CD1c-positive myeloid dendritic cell (primary cell): Measurements from ENCODE around the gene TMEM242.
A peak's percentile ranks its signal among the peaks of the same experiment; 100 is the strongest.
"Not testable (repeated sequence)": the region's sequence is repeated elsewhere in the genome, so short reads cannot be mapped to it uniquely, and the experiment has no call there.

ENCODE experiments used
- DNase-seq: peaks from one replicate; pipeline ENCODE4 v3.0.0-alpha.2; 2016; ENCODE audit errors: extremely low spot score

The TMEM242 gene

GRCh38 chr6:157323966-157324300 lies 614 bp upstream of the TMEM242 start:
- peak; percentile 59 for DNase-seq

- DNase-seq, result peak; percentile 84
Measured at GRCh38 chr6:157322792-157323254, 496 bp downstream of the TMEM242 start.

- peak; percentile 78 for DNase-seq
Measured at GRCh38 chr6:157316871-157317814, 6.2 kb downstream of the TMEM242 start.

- DNase-seq, result peak; percentile 76
Measured at GRCh38 chr6:157314705-157315321, 8.5 kb downstream of the TMEM242 start.

DNA sequence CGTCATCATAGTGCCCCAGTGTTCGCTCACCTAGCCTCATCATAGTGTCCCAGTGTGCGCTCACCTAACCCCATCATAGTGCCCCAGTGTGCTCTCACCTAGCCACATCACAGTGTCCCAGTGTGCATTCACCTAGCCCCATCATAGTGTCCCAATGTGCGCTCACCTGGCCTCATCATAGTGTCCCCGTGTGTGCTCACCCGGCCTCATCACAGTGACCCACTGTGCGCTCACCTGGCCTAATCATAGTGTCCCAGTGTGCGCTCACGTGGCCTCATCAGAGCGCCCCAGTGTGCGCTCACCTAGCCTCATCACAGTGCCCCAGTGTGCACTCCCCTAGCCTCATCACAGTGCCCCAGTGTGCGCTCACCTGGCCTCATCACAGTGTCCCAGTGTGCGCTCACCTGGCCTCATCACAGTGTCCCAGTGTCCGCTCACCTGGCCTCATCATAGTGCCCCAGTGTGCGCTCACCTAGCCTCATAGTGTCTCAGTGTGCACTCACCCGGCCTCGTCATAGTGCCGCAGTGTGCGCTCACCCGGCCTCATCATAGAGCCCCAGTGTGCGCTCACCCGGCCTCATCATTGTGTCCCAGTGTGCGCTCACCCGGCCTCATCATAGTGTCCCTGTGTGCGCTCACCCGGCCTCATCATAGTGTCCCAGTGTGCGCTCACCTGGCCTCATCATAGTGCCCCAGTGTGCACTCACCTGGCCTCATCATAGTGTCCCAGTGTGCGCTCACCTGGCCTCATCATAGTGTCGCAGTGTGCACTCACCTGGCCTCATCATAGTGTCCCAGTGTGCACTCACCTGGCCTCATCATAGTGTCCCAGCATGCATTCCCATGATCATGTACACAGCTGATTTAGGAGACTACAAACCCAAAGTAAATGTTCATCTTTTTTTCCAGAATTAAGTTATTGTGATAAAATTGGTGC lies 9.5 kb downstream of the TMEM242 start:
- no peak for DNase-seq

DNA sequence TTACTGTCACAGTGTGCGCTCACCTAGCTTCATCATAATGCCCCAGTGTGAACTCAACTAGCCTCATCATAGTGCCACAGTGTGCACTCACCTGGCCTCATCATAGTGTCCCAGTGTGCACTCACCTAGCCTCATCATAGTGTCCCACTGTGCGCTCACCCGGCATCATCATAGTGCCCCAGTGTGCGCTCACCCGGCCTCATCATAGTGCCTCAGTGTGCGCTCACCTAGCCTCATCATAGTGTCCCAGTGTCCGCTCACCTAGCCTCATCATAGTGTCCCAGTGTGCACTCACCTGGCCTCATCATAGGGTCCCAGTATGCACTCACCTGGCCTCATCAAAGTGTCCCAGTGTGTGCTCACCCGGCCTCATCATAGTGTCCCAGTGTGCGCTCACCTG lies 10.6 kb downstream of the TMEM242 start:
- no peak for DNase-seq

DNA sequence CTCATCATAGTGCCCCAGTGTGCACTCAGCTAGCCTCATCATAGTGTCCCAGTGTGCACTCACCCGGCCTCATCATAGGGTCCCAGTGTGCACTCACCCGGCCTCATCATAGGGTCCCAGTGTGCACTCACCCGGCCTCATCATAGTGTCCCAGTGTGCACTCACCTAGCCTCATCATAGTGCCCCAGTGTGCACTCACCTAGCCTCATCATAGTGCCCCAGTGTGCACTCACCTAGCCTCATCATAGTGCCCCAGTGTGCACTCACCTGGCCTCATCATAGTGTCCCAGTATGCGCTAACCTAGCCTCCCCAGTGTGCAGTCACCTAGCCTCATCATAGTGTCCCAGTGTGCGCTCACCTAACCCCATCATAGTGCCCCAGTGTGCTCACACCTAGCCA lies 12.6 kb downstream of the TMEM242 start:
- DNase-seq, result not testable (repeated sequence)

GRCh38 chr6:157307661-157308060 lies 15.7 kb downstream of the TMEM242 start:
- no peak for DNase-seq

DNA sequence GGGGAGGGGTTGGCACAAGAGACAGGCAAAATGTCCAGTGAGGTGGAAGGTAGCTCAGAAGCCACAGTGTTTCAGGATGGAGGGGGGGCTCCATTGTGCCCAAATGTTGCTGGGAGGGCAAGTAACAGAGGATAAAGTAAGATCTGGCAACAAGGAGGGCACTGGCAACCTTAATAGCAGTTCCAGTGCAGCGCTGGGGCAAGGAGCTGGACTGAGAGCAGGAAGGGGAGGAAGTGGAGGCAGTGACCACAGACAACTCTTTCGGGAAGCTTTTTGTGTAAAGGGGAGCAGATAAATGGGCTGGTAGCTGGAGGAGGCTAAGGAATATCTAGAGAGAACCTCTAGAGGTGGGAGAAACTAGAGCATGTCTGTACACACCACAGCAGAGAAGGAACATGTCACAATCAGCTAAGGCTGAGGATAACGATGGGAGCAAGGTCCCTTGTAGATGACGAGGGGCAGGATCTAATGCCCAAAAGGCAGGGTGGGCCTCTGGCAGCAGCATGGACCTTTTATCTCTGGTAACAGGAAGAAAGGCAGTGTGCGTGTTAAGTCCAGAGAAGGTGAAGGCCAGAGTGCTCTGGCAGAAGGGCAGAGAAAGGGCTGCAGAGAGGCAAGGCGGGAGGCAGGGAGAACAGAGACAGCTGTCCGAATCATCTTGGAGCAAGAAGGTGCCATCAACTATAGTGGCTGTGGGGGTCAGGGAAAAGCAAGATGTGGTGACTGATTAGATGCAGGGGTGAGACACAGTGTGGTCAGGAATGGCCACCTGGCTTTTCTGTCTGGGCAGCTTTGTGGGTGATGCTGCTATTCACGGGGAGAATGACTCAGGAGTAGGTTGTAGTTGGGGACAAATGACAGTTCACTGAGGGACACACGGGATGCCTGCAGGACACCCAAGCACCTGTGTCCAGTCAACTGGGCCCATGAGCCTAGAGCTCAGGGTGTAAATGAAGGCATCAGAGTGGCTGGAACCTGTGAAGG lies 17.4 kb downstream of the TMEM242 start:
- DNase-seq, result peak; percentile 17

GRCh38 chr6:157304899-157305663 lies 18.2 kb downstream of the TMEM242 start:
- DNase-seq, result peak; percentile 75

DNA sequence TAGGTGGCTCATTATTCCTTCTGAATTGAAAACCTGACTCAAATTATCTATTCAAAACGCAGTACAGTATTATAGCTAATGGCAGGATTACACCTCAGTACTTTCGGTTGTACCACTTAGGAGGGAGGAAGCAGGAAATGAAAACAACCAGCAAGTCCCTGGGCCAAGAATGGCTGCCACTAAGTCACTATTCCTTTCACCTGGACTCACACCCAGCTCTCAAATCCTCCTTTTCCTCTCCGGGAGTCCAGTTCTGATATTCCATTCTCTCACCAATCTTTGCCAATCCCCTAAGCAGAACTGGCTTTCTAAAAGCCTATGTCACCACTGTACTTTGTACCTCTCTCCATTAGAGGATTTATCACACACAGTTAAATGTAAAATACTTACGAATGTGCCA lies 20.6 kb downstream of the TMEM242 start:
- no peak for DNase-seq

DNA sequence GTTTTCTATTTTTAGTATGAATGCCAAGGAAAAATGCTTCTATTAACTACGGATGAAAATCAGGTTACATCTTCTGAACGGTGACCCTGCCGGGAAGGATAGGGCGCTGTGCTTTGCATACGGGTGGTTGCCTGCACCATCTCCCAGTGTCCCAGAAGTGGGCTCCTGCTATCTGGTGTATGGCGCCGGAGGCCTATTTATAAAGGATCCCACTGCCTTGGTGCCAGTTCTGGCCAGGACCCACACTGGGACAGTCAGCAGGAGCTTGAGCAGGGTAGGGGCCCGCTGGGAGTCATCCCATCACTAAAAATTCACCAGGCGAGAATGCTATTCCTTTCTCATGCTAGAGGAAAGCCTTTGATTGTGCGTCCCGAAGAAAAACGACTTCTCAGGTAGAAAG lies 22.9 kb downstream of the TMEM242 start:
- no peak for DNase-seq

GRCh38 chr6:157300006-157300405 lies 23.3 kb downstream of the TMEM242 start:
- DNase-seq, result no peak

DNA sequence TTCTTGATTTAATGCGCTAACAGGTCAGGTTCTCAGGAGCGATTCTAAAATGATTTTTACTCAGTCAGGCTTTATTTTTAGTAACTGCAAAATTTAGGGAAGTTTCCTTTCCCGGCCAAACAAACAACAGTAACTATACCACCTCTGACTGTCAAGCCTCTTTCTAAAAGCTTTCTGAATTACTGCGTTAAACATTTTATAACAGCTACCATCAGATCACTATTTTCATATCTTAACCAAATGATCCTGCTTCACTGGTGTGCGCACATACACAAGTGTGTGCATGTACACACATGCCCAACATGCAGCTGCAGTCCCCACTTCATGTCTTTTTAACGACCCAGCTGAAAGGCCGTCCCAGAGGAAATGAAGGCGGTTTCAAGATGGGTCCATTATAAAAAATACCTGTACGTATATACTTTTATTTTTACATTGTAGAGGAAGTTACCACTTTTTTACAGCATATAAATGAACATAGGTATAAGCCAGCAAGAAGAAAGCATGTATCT lies 25.0 kb downstream of the TMEM242 start:
- no peak for DNase-seq

DNA sequence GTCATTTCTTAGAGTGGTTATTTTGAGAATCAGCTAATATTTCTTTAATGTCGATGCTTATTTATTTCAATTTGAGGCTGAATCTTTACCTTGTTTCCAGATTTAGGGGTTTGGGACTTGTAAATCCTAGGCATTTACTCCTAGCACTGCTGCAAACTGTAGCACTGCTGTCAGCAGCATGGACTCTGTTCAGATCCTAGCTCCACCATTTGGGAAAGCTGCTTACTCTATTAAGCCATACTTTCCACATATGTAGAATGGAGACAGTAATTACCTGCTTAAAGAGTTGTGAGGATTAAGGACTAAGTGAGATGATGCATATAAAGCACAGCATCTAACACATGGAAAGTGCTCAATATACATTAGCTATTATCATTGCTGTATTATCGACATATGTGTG lies 28.7 kb downstream of the TMEM242 start:
- no peak for DNase-seq

GRCh38 chr6:157293780-157294179 lies 29.5 kb downstream of the TMEM242 start:
- DNase-seq, result no peak

GRCh38 chr6:157292202-157292601 lies 31.1 kb downstream of the TMEM242 start:
- DNase-seq, result no peak

GRCh38 chr6:157291356-157291755 lies 32.0 kb downstream of the TMEM242 start:
- no peak for DNase-seq

DNA sequence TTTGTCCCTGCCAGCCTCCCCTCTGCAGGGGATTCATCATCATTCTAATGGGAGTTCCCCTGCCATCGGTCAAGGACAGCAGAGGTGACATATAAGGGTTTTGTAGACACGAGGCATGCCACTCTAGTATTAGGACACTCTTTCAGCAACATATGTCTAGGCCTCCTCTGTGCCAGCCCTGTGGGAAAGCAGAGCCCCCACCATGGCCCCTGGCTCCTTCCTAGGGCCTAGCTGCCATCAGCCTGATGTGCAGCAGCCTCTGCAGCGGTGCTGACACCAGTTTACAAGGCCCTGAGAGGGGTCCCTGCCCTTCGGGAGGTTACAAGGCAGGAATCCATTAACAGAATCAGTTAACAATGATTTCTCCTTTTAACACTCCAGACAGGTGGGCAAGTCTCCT lies 32.5 kb downstream of the TMEM242 start:
- DNase-seq, result no peak

DNA sequence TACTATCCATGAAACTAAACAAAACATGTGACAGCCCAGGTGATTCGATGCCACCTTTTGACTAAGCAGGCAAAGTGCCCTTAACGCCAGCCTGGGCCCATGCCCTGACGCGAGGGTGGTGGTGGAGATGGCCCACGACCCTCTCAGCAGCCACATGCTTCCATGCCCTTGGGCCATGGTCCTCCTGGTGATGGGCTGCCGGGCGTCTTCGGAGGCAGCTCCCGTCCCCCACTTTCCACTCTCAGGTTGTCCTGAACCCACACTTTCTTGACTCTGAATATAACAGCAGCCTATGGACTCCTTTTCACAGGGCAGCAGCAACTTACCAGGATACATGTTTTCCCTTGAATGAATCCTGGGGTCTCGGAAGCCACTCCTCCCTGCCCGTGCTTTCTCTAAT lies 33.6 kb downstream of the TMEM242 start:
- no peak for DNase-seq
